Lower lobe of right lung (tissue), 2 donors: ENCODE results near the gene TRIM7. TPM values are rescaled to one million over a fixed set of nuclear protein-coding genes. Genes with fewer than 3 reads are reported as not detected.
A peak's percentile ranks its signal among the peaks of the same experiment; 100 is the strongest.

Experiments used
- ATAC-seq, 2 donors: fragments of 200-7000 bp; cut with Tn5 transposase; one replicate each; pipeline ENCODE4 v1.9.1; 2020 to 2022; ENCODE audit warnings: mild to moderate bottlenecking in 2 of 2, moderate library complexity in 2 of 2
- DNase-seq: peaks from one replicate; pipeline ENCODE4 v3.0.0-alpha.2; 2020
- H3K27ac ChIP-seq: fragments of 200-600 bp; one replicate; pipeline ENCODE4 v1.8.0; 2022
- H3K27me3 ChIP-seq: fragments of 200-600 bp; one replicate; pipeline ENCODE4 v1.8.0; 2022; ENCODE audit warnings: low read depth
- H3K36me3 ChIP-seq: fragments of 200-600 bp; one replicate; pipeline ENCODE4 v1.8.0; 2022; ENCODE audit warnings: mild to moderate bottlenecking
- H3K4me1 ChIP-seq: fragments of 200-600 bp; one replicate; pipeline ENCODE4 v1.8.0; 2022
- H3K4me3 ChIP-seq: fragments of 200-600 bp; one replicate; pipeline ENCODE4 v1.8.0; 2022; ENCODE audit warnings: mild to moderate bottlenecking
- H3K9me3 ChIP-seq: fragments of 200-600 bp; one replicate; pipeline ENCODE4 v1.8.0; 2022
- intact Hi-C: fragments of 100-400 bp; cut with DNase I; formaldehyde crosslinking; loops from one replicate; pipeline ENCODE4 v1.11.0; 2022
- total RNA-seq: library from RNA; stranded (reverse); fragmentation: NEBNext Ultra II Directional; extraction: Animal tissue kit (Norgen Biotek cat#: 25700); gene quantifications from one replicate; pipeline ENCODE4 v1.2.1, GENCODE V29; 2021
- TF ChIP-seq, protein P1 (sequence below): fragments of 200-600 bp; IDR thresholded peaks from one replicate; pipeline ENCODE4 v1.8.0; 2022; ENCODE audit warnings: antibody characterized with exemption, mild to moderate bottlenecking
- donor health status: DM: no; HTN: yes; CAD: no; lungs with severe emphysema.

TRIM7 gene
- total RNA-seq, 1 donor from 2014 or later = 4.3 TPM

DNA sequence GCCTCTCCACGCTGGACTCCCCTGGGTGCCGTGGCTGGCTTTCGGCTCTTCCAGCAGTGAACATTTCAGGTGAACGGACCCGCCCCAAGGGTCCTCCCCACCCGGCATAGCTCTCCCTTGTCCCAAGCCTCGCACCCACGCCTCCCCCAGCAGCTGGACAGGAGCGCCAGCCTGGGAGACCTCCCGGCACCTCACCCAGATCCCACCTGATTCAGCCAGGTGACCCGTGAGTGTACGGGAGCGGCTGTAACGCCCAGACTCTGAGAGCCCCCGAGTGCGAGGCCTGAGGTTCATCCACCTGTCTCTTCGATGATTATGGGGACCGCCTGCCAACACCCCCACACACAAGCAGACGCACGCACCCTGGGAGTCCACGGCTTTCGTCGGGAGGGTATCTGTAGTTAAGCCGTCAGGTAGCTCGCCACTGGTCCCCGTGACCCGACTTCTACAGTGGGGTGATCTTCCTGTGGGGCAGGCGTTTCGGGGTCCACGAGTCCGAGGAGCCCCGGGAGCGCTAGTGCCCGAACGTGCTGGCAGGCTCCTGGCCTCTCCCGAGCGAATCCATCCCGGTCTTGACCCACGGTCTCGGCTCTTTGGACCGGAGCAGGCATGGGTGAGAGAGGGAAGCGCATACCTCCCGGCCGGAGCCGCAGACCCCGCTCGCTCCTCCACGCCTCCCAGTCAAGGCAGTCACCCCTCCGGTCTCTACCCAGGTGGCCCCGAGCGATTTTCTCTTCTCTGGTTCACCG lies 14.9 kb downstream of the TRIM7 start:
- no peaks in the 10 kb centered on the region for H3K36me3 ChIP-seq
- peaks cover 18% of the 10 kb centered on the region for H3K4me1 ChIP-seq
- H3K27me3 ChIP-seq = no peaks in the 10 kb centered on the region
- peak overlapping the region; percentile 89 for H3K27ac ChIP-seq
- H3K9me3 ChIP-seq = no peaks in the 10 kb centered on the region
- ATAC-seq (no peak), DNase-seq (no peak)
- H3K4me3 ChIP-seq = peak overlapping the region; percentile 84
- intact Hi-C loops = no loop called here
- TF ChIP-seq, protein P1, sequence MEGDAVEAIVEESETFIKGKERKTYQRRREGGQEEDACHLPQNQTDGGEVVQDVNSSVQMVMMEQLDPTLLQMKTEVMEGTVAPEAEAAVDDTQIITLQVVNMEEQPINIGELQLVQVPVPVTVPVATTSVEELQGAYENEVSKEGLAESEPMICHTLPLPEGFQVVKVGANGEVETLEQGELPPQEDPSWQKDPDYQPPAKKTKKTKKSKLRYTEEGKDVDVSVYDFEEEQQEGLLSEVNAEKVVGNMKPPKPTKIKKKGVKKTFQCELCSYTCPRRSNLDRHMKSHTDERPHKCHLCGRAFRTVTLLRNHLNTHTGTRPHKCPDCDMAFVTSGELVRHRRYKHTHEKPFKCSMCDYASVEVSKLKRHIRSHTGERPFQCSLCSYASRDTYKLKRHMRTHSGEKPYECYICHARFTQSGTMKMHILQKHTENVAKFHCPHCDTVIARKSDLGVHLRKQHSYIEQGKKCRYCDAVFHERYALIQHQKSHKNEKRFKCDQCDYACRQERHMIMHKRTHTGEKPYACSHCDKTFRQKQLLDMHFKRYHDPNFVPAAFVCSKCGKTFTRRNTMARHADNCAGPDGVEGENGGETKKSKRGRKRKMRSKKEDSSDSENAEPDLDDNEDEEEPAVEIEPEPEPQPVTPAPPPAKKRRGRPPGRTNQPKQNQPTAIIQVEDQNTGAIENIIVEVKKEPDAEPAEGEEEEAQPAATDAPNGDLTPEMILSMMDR = no peak

DNA sequence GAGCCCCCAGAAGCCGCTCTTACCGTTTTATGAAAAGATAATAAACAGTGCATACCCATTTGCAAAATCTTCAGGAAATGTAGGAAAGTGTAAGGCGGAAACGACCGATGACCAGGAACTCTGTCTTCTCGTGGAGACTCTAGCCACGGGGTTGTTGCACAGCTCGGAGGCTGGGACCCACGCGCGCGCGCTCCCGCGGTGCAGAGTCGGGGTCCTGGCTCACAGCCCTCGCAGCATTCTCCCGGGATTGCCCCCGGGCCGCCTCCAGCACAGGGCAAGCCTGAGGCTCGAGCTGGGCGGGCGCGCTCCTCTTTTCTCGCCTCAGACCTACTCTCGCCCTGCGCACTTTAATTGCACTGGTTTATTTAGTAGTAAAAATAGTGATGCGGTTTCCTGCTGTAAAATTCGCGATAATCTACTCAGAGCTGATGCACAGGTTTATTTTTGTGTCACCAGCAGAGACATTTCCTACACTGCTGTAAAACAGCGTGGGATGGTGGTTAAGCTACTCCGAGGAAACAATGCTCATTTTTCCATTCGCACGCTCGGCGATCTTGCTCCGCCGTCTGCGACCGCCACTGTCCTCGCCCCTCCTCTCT lies 15.5 kb downstream of the TRIM7 start:
- Histone ChIP-seq H3K9me3 (no peaks in the 10 kb centered on the region), H3K27ac (peak overlapping the region; percentile 89), H3K4me3 (peak overlapping the region; percentile 84), H3K27me3 (no peaks in the 10 kb centered on the region), H3K4me1 (peaks cover 18% of the 10 kb centered on the region), H3K36me3 (no peaks in the 10 kb centered on the region)
- ATAC-seq = no peak
- TF ChIP-seq, protein P1 = no peak
- intact Hi-C loops = no loop called here
- no peak for DNase-seq

DNA sequence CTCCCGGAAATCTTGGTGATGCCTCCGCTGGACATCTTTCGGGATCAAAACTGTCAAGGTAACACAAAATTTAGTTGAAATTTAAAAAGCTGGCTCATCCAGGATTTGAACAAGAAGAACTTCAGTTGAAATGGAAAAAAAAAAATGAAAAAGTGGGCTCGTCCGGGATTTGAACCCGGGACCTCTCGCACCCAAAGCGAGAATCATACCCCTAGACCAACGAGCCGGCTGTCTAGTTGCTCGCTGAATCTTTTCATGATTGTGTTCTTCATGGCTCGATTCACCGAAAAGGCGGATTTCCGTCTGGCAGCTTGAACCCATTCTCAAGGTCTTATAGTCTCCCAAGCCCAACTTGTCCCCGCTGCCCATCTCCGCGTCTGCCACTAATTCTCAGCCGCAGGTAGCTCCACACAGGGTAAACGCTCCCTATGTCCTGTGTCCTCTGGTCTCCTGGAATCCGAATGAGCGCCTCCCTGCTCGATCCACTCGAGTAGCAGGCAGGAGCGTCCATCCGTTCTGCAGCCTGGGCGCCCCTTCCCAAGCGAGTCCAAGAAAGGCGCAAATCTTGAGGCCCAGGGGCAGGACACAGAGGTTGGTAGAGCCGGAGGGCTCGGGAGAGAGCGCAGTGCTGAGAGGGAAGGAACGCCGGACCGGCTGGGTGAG lies 16.2 kb downstream of the TRIM7 start:
- intact Hi-C loops = no loop called here
- Histone ChIP-seq H3K9me3 (no peaks in the 10 kb centered on the region), H3K4me1 (peaks cover 20% of the 10 kb centered on the region), H3K27ac (peak overlapping the region; percentile 89), H3K27me3 (no peaks in the 10 kb centered on the region), H3K4me3 (peak overlapping the region; percentile 84), H3K36me3 (no peaks in the 10 kb centered on the region)
- DNase-seq = peak; percentile 66
- TF ChIP-seq, protein P1 = no peak
- ATAC-seq = peak; percentile 29 to 55

DNA sequence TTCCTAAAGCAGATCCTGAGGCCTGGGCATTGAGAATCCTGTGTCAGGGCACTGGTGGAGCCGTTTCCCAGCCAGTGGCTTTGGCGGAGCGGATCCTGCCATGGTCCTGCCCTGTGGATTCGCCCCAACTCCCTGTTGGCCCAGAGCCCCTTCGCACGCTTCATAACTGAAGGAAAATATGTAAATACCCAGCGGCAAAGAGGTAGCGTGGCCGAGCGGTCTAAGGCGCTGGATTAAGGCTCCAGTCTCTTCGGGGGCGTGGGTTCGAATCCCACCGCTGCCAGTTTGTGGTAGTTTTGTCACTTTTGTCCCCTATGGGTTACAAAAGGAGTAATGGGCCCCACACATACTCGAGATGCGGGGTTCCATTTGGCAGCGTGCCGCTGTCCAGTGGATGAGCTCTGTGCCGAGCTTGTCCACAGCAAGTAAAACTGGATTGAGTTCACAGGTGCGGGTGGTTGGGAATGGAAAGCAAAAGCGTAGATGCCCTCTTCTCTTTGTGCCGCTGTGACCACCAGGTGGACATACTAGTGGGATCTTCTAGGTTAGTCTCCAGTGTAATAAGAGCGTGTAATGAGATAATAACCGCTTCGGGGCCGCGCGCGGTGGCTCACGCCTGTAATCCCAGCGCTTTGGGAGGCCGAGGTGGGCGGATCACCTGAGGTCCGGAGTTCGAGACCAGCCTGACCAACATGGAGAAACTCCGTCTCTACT lies 17.3 kb downstream of the TRIM7 start:
- H3K4me1 ChIP-seq = peaks cover 22% of the 10 kb centered on the region
- H3K27me3 ChIP-seq = no peaks in the 10 kb centered on the region
- peak overlapping the region; percentile 89 for H3K27ac ChIP-seq
- intact Hi-C loops = no loop called here
- H3K9me3 ChIP-seq = no peaks in the 10 kb centered on the region
- DNase-seq = peak; percentile 82
- TF ChIP-seq, protein P1 = peak; percentile 12
- H3K36me3 ChIP-seq = no peaks in the 10 kb centered on the region
- peak overlapping the region; percentile 84 for H3K4me3 ChIP-seq
- peak; percentile 13 to 25 for ATAC-seq

DNA sequence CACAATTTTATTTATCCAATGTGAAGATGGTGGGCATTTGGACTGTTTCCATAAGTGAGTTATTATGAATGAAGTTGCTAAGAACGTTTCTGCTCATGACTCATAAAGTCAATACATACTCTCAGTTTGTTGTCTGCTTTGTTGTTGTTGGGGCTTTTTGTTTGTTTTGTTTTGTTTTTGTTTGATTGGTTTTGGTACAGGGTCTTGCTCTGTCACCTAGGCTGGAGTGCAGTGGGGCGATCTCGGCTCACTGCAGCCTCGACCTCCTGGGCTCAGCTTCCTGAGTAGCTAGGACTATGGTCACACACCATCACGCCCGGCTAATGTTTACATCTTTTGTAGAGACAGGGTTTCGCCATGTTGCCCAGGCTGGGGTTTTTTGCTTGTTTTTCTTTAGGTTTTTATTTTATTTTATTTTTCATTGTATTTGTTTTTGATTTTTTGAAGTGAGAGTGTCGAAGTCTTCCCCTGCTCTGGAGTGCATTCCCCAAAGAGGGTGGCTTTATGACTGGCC lies 18.0 kb downstream of the TRIM7 start:
- Histone ChIP-seq H3K4me1 (peaks cover 20% of the 10 kb centered on the region), H3K27ac (peak overlapping the region; percentile 89), H3K27me3 (no peaks in the 10 kb centered on the region), H3K36me3 (no peaks in the 10 kb centered on the region), H3K4me3 (no peak overlapping the region), H3K9me3 (no peaks in the 10 kb centered on the region)
- intact Hi-C loops = no loop called here
- TF ChIP-seq, protein P1 = no peak
- DNase-seq (peak; percentile 21), ATAC-seq (no peak)
